NCI-H446 treated with DMSO at 0.1 percent for 48 hours (cell line): ENCODE data around the gene TPO.
"Not testable (repeated sequence)": the region's sequence is repeated elsewhere in the genome, so short reads cannot be mapped to it uniquely, and the experiment has no call there.

Experiments
- DNase-seq: peaks from one replicate; lab custom pipeline; 2025; lab: John Stamatoyannopoulos, UW

Gene TPO

GRCh38 chr2:1405124-1405523, 8.1 kb upstream of the TPO start:
- DNase-seq: no peak

GRCh38 chr2:1405967-1406366, 7.3 kb upstream of the TPO start:
- DNase-seq: no peak

GRCh38 chr2:1406434-1406833, 6.8 kb upstream of the TPO start:
- DNase-seq: no peak

- no peak for DNase-seq
Observed at GRCh38 chr2:1407950-1408675, 5.2 kb upstream of the TPO start.

GRCh38 chr2:1414121-1414520, 858 bp downstream of the TPO start:
- no peak for DNase-seq

GRCh38 chr2:1414901-1415300, 1.6 kb downstream of the TPO start:
- DNase-seq: not testable (repeated sequence)

GRCh38 chr2:1415501-1415900, 2.2 kb downstream of the TPO start:
- DNase-seq: no peak

- no peak for DNase-seq
Observed at GRCh38 chr2:1418566-1418965, 5.3 kb downstream of the TPO start.

- DNase-seq: no peak
Observed at GRCh38 chr2:1420746-1421480, 7.7 kb downstream of the TPO start.

GRCh38 chr2:1421731-1422130, 8.5 kb downstream of the TPO start:
- DNase-seq: no peak

- DNase-seq: no peak
Observed at GRCh38 chr2:1422131-1422530, 8.9 kb downstream of the TPO start.

- DNase-seq: no peak
Observed at GRCh38 chr2:1422716-1423285, 9.5 kb downstream of the TPO start.

GRCh38 chr2:1427086-1427485, 13.8 kb downstream of the TPO start:
- no peak for DNase-seq

- DNase-seq: no peak
Observed at GRCh38 chr2:1429895-1430294, 16.6 kb downstream of the TPO start.

- no peak for DNase-seq
Observed at GRCh38 chr2:1430491-1430890, 17.2 kb downstream of the TPO start.

GRCh38 chr2:1431886-1432400, 18.7 kb downstream of the TPO start:
- DNase-seq: no peak

- no peak for DNase-seq
Observed at GRCh38 chr2:1432726-1433125, 19.5 kb downstream of the TPO start.

GRCh38 chr2:1436369-1436768, 23.1 kb downstream of the TPO start:
- no peak for DNase-seq

- no peak for DNase-seq
Observed at GRCh38 chr2:1437101-1437500, 23.8 kb downstream of the TPO start.

GRCh38 chr2:1437537-1437936, 24.3 kb downstream of the TPO start:
- no peak for DNase-seq

- no peak for DNase-seq
Observed at GRCh38 chr2:1438972-1439371, 25.7 kb downstream of the TPO start.

GRCh38 chr2:1440581-1440980, 27.3 kb downstream of the TPO start:
- DNase-seq: no peak

- DNase-seq: no peak
Observed at GRCh38 chr2:1446301-1446700, 33.0 kb downstream of the TPO start.
